GM21723 (cell line): ENCODE data around the gene ANXA5.

Experiments used
- ATAC-seq: cut with Tn5 transposase; IDR thresholded peaks from one replicate; pipeline ENCODE4 v1.9.1; 2021; ENCODE audit warnings: mild to moderate bottlenecking, moderate library complexity; ENCODE audit not compliant: unreplicated experiment

Gene ANXA5

GRCh38 chr4:121650741-121651140 is 46.0 kb downstream of the ANXA5 start:
- ATAC-seq: no peak

DNA sequence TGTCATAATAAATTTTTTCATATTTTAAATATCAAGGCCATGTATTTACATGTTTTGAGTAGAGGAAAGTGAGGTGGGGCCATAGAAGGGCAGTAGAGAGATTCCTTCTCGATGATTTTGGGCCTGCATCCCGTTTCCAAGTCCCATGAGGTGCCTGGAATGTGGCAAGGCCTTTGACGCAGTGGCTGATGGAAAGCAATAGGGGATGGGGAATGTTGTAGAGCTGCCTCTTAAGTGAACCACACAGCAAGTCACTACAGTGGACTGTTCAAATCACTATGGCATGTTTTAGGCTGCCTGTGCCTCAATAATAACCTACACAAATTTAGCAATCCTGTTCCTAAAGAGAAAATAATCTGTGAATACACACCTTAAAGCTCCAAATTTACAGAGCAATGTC is 48.3 kb downstream of the ANXA5 start:
- no peak for ATAC-seq

DNA sequence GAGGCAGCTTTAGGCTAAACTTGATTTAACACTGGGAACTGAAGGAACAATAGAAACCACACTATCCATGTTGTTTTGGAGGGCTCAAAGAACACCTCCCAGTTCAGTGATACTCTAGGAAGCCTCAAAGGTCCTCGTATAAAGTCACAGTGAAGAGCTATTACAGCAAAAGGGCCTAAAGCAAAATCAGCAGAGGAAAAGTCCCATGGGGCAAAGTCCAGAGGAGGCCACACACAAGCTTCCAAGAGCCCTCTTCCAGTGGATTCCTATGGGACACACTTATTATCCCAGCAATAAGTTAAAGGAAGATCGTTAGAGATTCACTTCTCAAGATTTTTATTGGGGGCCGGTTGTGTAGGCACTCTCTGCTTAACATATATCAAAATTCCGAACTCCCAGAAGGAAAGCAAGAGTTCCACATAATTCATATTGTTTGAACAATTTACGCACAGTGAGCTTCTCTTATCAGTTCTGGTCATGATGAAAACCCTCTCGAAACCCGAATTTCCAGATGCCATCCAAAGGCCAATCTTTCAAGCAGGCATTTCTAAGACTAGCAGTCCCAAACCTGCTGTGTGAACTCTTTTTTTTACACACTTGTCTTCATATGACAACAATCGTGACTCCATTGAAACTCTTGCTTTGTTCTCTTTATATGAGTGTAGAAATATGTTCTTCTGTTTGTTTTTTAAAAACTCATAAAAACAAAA is 53.7 kb downstream of the ANXA5 start:
- no peak for ATAC-seq

- no peak for ATAC-seq
Observed at GRCh38 chr4:121642292-121642691, 54.5 kb downstream of the ANXA5 start.

DNA sequence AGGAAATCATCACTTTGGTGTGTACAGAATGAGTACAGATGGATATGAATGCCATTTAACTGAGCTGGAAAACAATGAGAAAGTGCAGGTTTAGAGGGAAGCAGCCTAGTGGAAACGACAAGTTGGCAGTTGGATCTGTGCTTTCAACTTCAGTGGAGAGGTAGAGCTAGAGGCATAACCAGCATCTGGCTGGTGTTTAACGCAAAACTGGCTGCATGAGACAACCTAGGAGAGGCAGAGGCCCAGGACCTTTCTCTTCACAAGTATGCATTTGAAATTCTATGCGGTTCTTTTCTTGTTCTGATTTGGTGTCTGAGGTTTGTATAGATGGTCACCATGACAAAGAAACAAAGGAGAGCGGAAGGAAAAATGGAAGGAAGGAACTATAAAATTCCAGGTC is 63.1 kb downstream of the ANXA5 start:
- no peak for ATAC-seq

- ATAC-seq: no peak
Observed at GRCh38 chr4:121632636-121633035, 64.1 kb downstream of the ANXA5 start.
